CD4-positive, alpha-beta memory T cell (primary cell): Measurements from ENCODE around the gene MAB21L4. TPM values are rescaled to one million over a fixed set of nuclear protein-coding genes. Genes with fewer than 3 reads are reported as not detected.

Experiments
- CTCF ChIA-PET: fragments of 350-600 bp; sonication (Branson Sonifier 250); formaldehyde crosslinking; loops from one replicate; lab custom pipeline; 2021; ENCODE audit warnings: inconsistent platforms; ENCODE audit not compliant: partially characterized antibody; lab: Charles Lee
- POLR2A ChIA-PET: fragments of 350-600 bp; sonication (Branson Sonifier 250); formaldehyde crosslinking; loops from one replicate; lab custom pipeline; 2021; ENCODE audit not compliant: partially characterized antibody; lab: Charles Lee
- DNase-seq, 5 donors: peaks; one replicate each; pipeline versions ENCODE4 v3.0.0 to v3.0.0-alpha.2; 2020 to 2022; ENCODE audit warnings: mixed read lengths in 1 of 5
- H3K27ac ChIP-seq: one replicate; pipeline ENCODE4 v1.7.0; 2013; ENCODE audit warnings: low read depth, low read length
- H3K27me3 ChIP-seq: 2 replicates; pipeline ENCODE4 v1.7.0; 2013; ENCODE audit warnings: mild to moderate bottlenecking, low read length, moderate library complexity; ENCODE audit not compliant: insufficient read depth
- H3K36me3 ChIP-seq: 2 replicates; pipeline ENCODE4 v1.7.0; 2013; ENCODE audit warnings: mild to moderate bottlenecking, low read length, moderate library complexity; ENCODE audit not compliant: insufficient read depth
- H3K4me1 ChIP-seq: 2 replicates; pipeline ENCODE4 v1.7.0; 2013; ENCODE audit warnings: mild to moderate bottlenecking, low read length, moderate library complexity; ENCODE audit not compliant: insufficient read depth
- H3K4me3 ChIP-seq, 2 donors: one replicate each; pipeline ENCODE4 v1.7.0; 2013; ENCODE audit warnings: low read length in 2 of 2, mild to moderate bottlenecking in 1 of 2
- H3K9me3 ChIP-seq, 2 donors: one replicate each; pipeline ENCODE4 v1.7.0; 2013; ENCODE audit warnings: low read length in 2 of 2, control low read depth in 1 of 2; ENCODE audit not compliant: control insufficient read depth in 1 of 2
- H3K27ac Mint-ChIP-seq, 7 donors: one replicate each; pipeline ENCODE4 v1.8.0; 2020 to 2021; ENCODE audit warnings: mixed read lengths in 7 of 7, mild to moderate bottlenecking in 6 of 7, inconsistent platforms in 3 of 7, moderate library complexity in 3 of 7
- H3K27me3 Mint-ChIP-seq, 2 donors: one replicate each; pipeline ENCODE4 v1.8.0; 2020 to 2021; ENCODE audit warnings: mixed read lengths in 2 of 2
- H3K36me3 Mint-ChIP-seq, 2 donors: one replicate each; pipeline ENCODE4 v1.8.0; 2020 to 2021; ENCODE audit warnings: mixed read lengths in 2 of 2, inconsistent platforms in 1 of 2, mild to moderate bottlenecking in 1 of 2
- H3K4me1 Mint-ChIP-seq, 4 donors: one replicate each; pipeline ENCODE4 v1.8.0; 2020 to 2021; ENCODE audit warnings: mixed read lengths in 4 of 4, mild to moderate bottlenecking in 1 of 4
- H3K4me3 Mint-ChIP-seq, 8 donors: one replicate each; pipeline ENCODE4 v1.8.0; 2020 to 2021; ENCODE audit warnings: mixed read lengths in 8 of 8, mild to moderate bottlenecking in 7 of 8, moderate library complexity in 6 of 8, inconsistent platforms in 3 of 8
- H3K9me3 Mint-ChIP-seq, 8 donors: one replicate each; pipeline ENCODE4 v1.8.0; 2020 to 2021; ENCODE audit warnings: mixed read lengths in 8 of 8, mild to moderate bottlenecking in 5 of 8, inconsistent platforms in 3 of 8, moderate library complexity in 1 of 8
- intact Hi-C: fragments of 100-400 bp; cut with micrococcal nuclease; formaldehyde crosslinking; loops from one replicate; pipeline ENCODE4 v1.15.1; 2023
- polyA plus RNA-seq, 2 donors: library from polyadenylated mRNA; unstranded; fragments of 300-500 nt; fragmentation: Illumina TruSeq; gene quantifications; one replicate each; pipeline ENCODE4 v1.2.3, GENCODE V29; 2021
- total RNA-seq, 2 experiments: library from RNA; stranded (reverse); gene quantifications; one replicate each; pipeline ENCODE4 v1.2.3, GENCODE V29; 2021

The MAB21L4 gene
- total and polyA plus RNA-seq, 4 experiments from 2014 or later, result not detected

DNA sequence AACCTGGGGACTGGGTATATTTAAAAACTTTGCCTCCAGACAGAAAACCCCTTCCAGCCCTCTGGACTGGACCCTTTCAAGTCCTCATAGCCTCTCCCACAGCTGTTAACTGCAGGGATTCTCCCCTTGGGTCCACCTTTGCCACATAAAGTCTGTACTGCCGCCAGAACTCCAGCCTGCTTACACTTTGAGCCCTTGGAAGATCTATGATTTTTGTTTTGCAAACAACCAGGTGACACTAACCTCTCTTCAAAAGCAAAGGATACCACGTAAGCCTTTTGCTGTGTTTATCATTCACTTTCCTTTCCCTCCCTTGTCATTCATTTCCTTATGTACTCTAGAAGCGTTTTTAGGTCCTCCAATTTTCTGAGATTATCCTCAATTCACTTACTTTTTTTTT lies 31.5 kb downstream of the MAB21L4 start:
- Histone ChIP-seq H3K4me1 (no peaks in the 10 kb centered on the region), H3K36me3 (no peaks in the 10 kb centered on the region), H3K9me3 (no peaks in the 10 kb centered on the region), H3K27me3 (no peaks in the 10 kb centered on the region), H3K27ac (no peak overlapping the region), H3K4me3 (no peak overlapping the region)
- no peak overlapping the region for H3K27ac Mint-ChIP-seq
- no peaks in the 10 kb centered on the region for H3K9me3 Mint-ChIP-seq
- no peaks in the 10 kb centered on the region for H3K4me1 Mint-ChIP-seq
- ChIA-PET POLR2A (no interaction called here), CTCF (no interaction called here)
- peaks cover 2 to 5% of the 10 kb centered on the region in 2 donors for H3K27me3 Mint-ChIP-seq
- DNase-seq, result no peak
- intact Hi-C loops, result no loop called here
- no peaks in the 10 kb centered on the region for H3K36me3 Mint-ChIP-seq
- H3K4me3 Mint-ChIP-seq, result peak overlapping the region in 1 of 8 donors; percentile 12

DNA sequence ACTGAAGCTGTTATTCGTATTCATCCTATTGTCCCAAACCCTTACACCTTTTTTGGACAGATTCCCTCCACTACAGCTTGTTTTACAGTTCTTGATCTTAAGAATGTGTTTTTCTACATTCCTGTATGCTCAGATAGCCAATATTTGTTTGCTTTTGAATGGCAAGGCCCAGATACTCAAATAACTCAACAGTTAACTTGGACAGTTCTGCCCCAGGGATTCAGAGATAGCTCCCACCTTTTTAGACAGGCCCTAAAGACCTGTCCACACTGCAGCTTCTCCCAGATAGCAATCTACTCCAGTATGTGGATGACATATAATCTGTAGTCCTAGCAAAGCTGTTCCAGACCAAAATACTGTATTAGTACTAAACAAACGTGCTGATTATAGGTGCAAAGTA lies 34.4 kb downstream of the MAB21L4 start:
- POLR2A ChIA-PET, result no interaction called here
- DNase-seq, result no peak

DNA sequence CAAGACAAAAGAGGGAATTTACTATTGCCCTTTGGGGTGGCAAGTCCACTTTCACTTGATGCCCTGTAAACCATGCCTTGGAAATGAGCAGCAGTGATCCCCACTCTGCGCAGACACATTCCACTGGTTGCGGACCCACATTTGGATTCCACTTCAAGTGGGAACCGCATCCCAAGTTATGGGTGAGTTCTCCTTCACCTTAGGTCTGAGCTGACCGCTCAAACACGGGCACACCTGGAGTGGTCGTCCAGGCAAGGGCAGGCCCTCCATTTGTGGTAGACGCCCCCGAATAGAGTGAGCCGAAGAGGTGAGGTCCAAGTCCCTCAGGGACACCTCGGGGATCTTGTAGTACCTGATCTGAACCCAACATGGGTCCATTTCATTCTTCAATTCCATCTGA lies 37.1 kb downstream of the MAB21L4 start:
- H3K9me3 ChIP-seq, result no peaks in the 10 kb centered on the region
- CTCF ChIA-PET, result no interaction called here
- no peak overlapping the region for H3K27ac ChIP-seq
- H3K27me3 ChIP-seq, result no peaks in the 10 kb centered on the region
- intact Hi-C loops, result no loop called here
- Mint-ChIP-seq H3K27ac (no peak overlapping the region), H3K36me3 (no peaks in the 10 kb centered on the region), H3K27me3 (no peaks in the 10 kb centered on the region), H3K9me3 (peaks cover 0 to 13% (median 8%) of the 10 kb centered on the region in 8 donors), H3K4me3 (no peak overlapping the region), H3K4me1 (no peaks in the 10 kb centered on the region)
- H3K36me3 ChIP-seq, result no peaks in the 10 kb centered on the region
- POLR2A ChIA-PET, result no interaction called here
- no peak overlapping the region for H3K4me3 ChIP-seq
- peak in 1 of 5 donors; percentile 27 for DNase-seq
- H3K4me1 ChIP-seq, result no peaks in the 10 kb centered on the region

More for the DNA sequence above, 34.4 kb downstream of the MAB21L4 start:
- CTCF ChIA-PET, result interaction anchor here (1.4 to 2.3 kb wide), 2 partner anchors 10 to 15 kb away, joined by 3 to 16 read pairs; no protein-coding TSS in a partner anchor
- Histone ChIP-seq H3K4me1 (no peaks in the 10 kb centered on the region), H3K27me3 (no peaks in the 10 kb centered on the region), H3K4me3 (no peak overlapping the region), H3K36me3 (no peaks in the 10 kb centered on the region), H3K27ac (no peak overlapping the region), H3K9me3 (no peaks in the 10 kb centered on the region)
- H3K4me3 Mint-ChIP-seq, result no peak overlapping the region
- H3K27ac Mint-ChIP-seq, result no peak overlapping the region
- H3K36me3 Mint-ChIP-seq, result no peaks in the 10 kb centered on the region
- intact Hi-C loops, result no loop called here
- peaks cover 0 to under 1% of the 10 kb centered on the region in 2 donors for H3K27me3 Mint-ChIP-seq
- no peaks in the 10 kb centered on the region for H3K4me1 Mint-ChIP-seq
- no peaks in the 10 kb centered on the region for H3K9me3 Mint-ChIP-seq

DNA sequence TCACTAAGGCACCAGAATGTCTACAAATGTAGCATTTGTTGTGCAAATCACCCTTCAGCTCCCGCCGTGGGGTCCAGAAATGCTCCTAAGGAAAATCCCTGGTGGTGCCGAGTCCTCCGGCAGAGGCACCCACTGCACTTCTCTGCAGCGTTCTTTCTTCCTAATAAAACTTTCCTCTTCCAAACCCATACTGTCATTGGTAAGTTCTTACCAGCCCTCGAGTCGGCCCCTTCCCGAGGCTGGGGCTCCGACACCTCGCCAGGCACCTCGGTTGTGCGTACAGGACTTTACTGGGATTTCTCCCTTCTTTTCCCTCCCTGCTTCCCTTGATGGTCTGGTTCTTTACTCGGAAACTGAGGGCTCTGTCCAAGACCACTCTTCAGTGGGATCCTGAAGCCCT lies 37.6 kb downstream of the MAB21L4 start:
- ChIA-PET POLR2A (no interaction called here), CTCF (no interaction called here)
- intact Hi-C loops, result no loop called here
- H3K27ac ChIP-seq, result no peak overlapping the region
- H3K27ac Mint-ChIP-seq, result no peak overlapping the region
- H3K9me3 Mint-ChIP-seq, result peaks cover 0 to 17% (median 8%) of the 10 kb centered on the region in 8 donors
- H3K4me1 Mint-ChIP-seq, result no peaks in the 10 kb centered on the region
- no peaks in the 10 kb centered on the region for H3K36me3 ChIP-seq
- H3K9me3 ChIP-seq, result no peaks in the 10 kb centered on the region
- DNase-seq, result no peak
- no peaks in the 10 kb centered on the region for H3K4me1 ChIP-seq
- no peak overlapping the region for H3K4me3 Mint-ChIP-seq
- no peaks in the 10 kb centered on the region for H3K27me3 ChIP-seq
- H3K4me3 ChIP-seq, result no peak overlapping the region
- no peaks in the 10 kb centered on the region for H3K36me3 Mint-ChIP-seq
- no peaks in the 10 kb centered on the region for H3K27me3 Mint-ChIP-seq

DNA sequence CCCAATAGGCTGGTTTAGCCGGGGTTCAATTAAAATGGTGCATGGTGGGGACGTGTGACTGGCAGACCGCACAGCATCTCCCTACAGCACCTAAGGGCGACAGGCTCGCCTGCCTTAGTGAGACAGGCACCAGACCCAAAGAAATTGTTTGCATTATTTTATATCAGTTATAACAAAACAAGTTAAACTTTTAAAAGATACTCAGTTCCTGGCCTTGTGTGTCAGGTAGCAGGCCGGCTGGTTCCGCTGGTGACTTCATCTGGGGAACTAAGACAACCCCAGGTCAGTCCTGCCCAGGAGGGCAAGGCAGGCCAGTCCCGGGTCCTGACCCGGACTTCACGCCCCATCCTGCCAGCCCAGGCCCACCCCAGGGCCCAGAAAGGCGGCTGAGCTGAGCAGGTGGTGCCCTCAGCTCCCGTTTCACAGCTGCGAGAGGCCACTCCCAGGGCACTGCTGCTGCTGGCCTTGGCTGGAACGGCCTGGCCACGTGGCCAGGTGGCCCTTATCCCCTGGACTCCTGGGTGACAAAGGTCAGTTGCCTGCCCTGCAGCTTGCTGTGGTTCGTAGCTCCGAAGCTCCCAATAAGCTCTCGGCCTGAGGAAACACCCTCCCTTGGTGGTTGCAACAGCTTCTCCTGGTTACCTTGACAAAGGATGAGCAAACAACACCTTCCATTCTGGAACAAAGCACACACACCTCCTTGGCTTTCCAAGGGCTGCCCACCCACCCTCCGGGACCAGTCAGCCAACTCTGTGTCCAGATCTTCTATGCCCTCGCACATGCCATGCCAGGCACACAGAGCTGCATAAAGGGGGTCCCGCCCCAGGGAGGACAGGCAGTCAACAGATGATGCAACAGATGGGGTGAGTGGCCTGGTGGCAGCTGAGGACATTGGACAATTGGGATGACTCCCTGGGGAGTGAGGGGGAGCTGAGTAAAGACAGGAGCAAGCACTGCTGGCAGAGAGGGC lies 38.6 kb downstream of the MAB21L4 start:
- H3K27ac Mint-ChIP-seq, result no peak overlapping the region
- no peak overlapping the region for H3K4me3 Mint-ChIP-seq
- ChIA-PET CTCF (interaction anchor here (0.7 kb wide), 1 partner anchor 343 kb away, joined by 4 read pairs; no protein-coding TSS in a partner anchor), POLR2A (no interaction called here)
- H3K36me3 ChIP-seq, result no peaks in the 10 kb centered on the region
- H3K27me3 Mint-ChIP-seq, result no peaks in the 10 kb centered on the region
- H3K36me3 Mint-ChIP-seq, result no peaks in the 10 kb centered on the region
- no peaks in the 10 kb centered on the region for H3K27me3 ChIP-seq
- no peak overlapping the region for H3K27ac ChIP-seq
- peaks cover 0 to 19% (median 8%) of the 10 kb centered on the region in 8 donors for H3K9me3 Mint-ChIP-seq
- H3K9me3 ChIP-seq, result no peaks in the 10 kb centered on the region
- no peak overlapping the region for H3K4me3 ChIP-seq
- intact Hi-C loops, result no loop called here
- H3K4me1 Mint-ChIP-seq, result no peaks in the 10 kb centered on the region
- DNase-seq, result peak in 1 of 5 donors; percentile 28
- H3K4me1 ChIP-seq, result no peaks in the 10 kb centered on the region

- H3K27ac Mint-ChIP-seq, result no peak overlapping the region
- H3K4me3 ChIP-seq, result no peak overlapping the region
- no peaks in the 10 kb centered on the region for H3K27me3 Mint-ChIP-seq
- H3K4me3 Mint-ChIP-seq, result no peak overlapping the region
- no peaks in the 10 kb centered on the region for H3K9me3 ChIP-seq
- H3K4me1 Mint-ChIP-seq, result no peaks in the 10 kb centered on the region
- H3K27me3 ChIP-seq, result no peaks in the 10 kb centered on the region
- DNase-seq, result peak in 1 of 5 donors; percentile 32
- intact Hi-C loops, result no loop called here
- H3K27ac ChIP-seq, result no peak overlapping the region
- no peaks in the 10 kb centered on the region for H3K36me3 Mint-ChIP-seq
- H3K4me1 ChIP-seq, result no peaks in the 10 kb centered on the region
- no peaks in the 10 kb centered on the region for H3K36me3 ChIP-seq
- ChIA-PET POLR2A (no interaction called here), CTCF (no interaction called here)
- H3K9me3 Mint-ChIP-seq, result peaks cover 0 to 19% (median 8%) of the 10 kb centered on the region in 8 donors
These were observed 39.6 kb downstream of the MAB21L4 start for GRCh38 chr2:240856151-240856980.

GRCh38 chr2:240855670-240856069 lies 40.3 kb downstream of the MAB21L4 start:
- H3K27me3 Mint-ChIP-seq, result no peaks in the 10 kb centered on the region
- H3K9me3 Mint-ChIP-seq, result peaks cover 0 to 19% (median 8%) of the 10 kb centered on the region in 8 donors
- no peaks in the 10 kb centered on the region for H3K9me3 ChIP-seq
- intact Hi-C loops, result no loop called here
- DNase-seq, result no peak
- H3K27ac Mint-ChIP-seq, result no peak overlapping the region
- no peak overlapping the region for H3K4me3 Mint-ChIP-seq
- H3K36me3 Mint-ChIP-seq, result no peaks in the 10 kb centered on the region
- no peak overlapping the region for H3K4me3 ChIP-seq
- no peaks in the 10 kb centered on the region for H3K4me1 ChIP-seq
- no peaks in the 10 kb centered on the region for H3K27me3 ChIP-seq
- no peaks in the 10 kb centered on the region for H3K4me1 Mint-ChIP-seq
- no peak overlapping the region for H3K27ac ChIP-seq
- no peaks in the 10 kb centered on the region for H3K36me3 ChIP-seq
- ChIA-PET POLR2A (no interaction called here), CTCF (no interaction called here)
